Adrenal gland (tissue), 5 donors: ENCODE results near the gene TLR8.

Source experiments
- POLR2A ChIP-seq, 2 donors: fragments of 450-650 bp; IDR thresholded peaks; one replicate each; pipeline ENCODE4 v1.6.1; 2017; ENCODE audit warnings: antibody characterized with exemption in 2 of 2, mild to moderate bottlenecking in 2 of 2, moderate library complexity in 1 of 2
- TF ChIP-seq, protein P1 (sequence below), 6 experiments: fragments of 450-650 bp in 4 of 6; fragments of 200-600 bp in 2 of 6; sonication (generic) in 1 of 6; IDR thresholded peaks; 1 replicate in 5 of 6; 2 replicates in 1 of 6; pipeline versions ENCODE4 v1.5.1 to v1.8.0; 2016 to 2021; ENCODE audit warnings: antibody characterized with exemption in 6 of 6, mild to moderate bottlenecking in 2 of 6, moderate library complexity in 1 of 6
- donor health status: DM: no; HTN: no; CAD: no.

DNA sequence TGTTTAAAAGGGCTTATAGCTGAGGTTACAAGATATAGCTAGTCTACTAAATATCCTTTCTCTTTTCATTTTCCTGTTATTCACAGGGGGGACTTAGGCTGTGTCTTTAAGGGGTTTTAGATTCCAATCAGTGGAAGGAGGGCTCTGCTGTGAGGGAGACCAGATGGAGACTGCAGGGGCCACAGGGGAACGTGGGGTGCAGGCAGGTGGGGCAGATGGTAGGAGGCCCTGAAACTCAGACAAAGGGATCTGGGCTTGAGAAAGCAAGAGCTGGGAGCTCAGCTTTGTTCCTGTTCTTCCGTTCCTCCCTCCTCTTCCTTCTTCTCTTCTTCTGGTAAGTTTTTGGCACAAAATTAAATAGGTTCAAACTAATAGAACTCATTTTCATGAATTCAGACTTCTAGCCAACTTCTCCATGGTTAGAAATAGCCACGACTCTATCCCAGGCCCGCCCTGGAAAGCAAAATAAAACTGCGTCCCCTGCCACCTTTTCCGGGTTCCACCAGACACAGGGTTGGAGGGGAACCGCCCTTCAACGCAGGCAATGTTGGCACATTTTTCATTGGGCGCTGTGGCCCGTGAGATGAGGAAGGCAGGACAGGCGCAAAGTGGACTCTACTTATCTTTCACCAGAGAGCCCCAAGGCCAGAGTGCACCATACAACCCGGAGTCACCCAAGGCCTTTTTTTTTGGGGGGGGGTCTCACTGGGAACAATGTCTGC, 65.0 kb downstream of the TLR8 start:
- TF ChIP-seq POLR2A (IDR thresholded peaks at IDR 0.05): no peak
- TF ChIP-seq, protein P1, sequence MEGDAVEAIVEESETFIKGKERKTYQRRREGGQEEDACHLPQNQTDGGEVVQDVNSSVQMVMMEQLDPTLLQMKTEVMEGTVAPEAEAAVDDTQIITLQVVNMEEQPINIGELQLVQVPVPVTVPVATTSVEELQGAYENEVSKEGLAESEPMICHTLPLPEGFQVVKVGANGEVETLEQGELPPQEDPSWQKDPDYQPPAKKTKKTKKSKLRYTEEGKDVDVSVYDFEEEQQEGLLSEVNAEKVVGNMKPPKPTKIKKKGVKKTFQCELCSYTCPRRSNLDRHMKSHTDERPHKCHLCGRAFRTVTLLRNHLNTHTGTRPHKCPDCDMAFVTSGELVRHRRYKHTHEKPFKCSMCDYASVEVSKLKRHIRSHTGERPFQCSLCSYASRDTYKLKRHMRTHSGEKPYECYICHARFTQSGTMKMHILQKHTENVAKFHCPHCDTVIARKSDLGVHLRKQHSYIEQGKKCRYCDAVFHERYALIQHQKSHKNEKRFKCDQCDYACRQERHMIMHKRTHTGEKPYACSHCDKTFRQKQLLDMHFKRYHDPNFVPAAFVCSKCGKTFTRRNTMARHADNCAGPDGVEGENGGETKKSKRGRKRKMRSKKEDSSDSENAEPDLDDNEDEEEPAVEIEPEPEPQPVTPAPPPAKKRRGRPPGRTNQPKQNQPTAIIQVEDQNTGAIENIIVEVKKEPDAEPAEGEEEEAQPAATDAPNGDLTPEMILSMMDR (IDR thresholded peaks at IDR 0.05): no peak
